H1 (cell line): ENCODE results near the gene DOCK11. TPM values are rescaled to one million over a fixed set of nuclear protein-coding genes. Genes with fewer than 3 reads are reported as not detected.

Experiments
- CTCF ChIA-PET: fragments of 300-600 bp; sonication (Branson Sonifier 250); formaldehyde crosslinking; loops from one replicate; lab custom pipeline; 2021; ENCODE audit not compliant: partially characterized antibody; lab: Charles Lee
- POLR2A ChIA-PET: fragments of 300-600 bp; sonication (Branson Sonifier 250); formaldehyde crosslinking; loops from one replicate; lab custom pipeline; 2021; ENCODE audit warnings: inconsistent platforms; ENCODE audit not compliant: partially characterized antibody; lab: Charles Lee
- DNase-seq, 2 experiments: peaks; one replicate each; pipeline versions ENCODE4 v3.0.0 to v3.0.0-alpha.2; 2010 to 2022; ENCODE audit warnings: low spot score in 2 of 2, low read depth in 1 of 2, mixed read lengths in 1 of 2
- FAIRE-seq: peaks from 2 replicates; lab custom pipeline; 2011; peaks lifted over from hg19 to GRCh38; lab: Jason Lieb, UNC
- H2AFZ ChIP-seq: 2 replicates; pipeline ENCODE4 v1.8.1; 2012; ENCODE audit warnings: low read length, inconsistent platforms
- H2AK5ac ChIP-seq: 2 replicates; pipeline ENCODE4 v1.6.1; 2013; ENCODE audit warnings: low read depth, low read length
- H2BK120ac ChIP-seq: replicated peaks from 2 replicates; pipeline ENCODE3; 2013; ENCODE audit warnings: low read depth, low read length, inconsistent platforms
- H2BK12ac ChIP-seq: 2 replicates; pipeline ENCODE4 v1.6.1; 2013; ENCODE audit warnings: low read depth, low read length
- H2BK15ac ChIP-seq: 2 replicates; pipeline ENCODE4 v1.6.1; 2013; ENCODE audit warnings: low read length
- H2BK20ac ChIP-seq: 2 replicates; pipeline ENCODE4 v1.6.1; 2013; ENCODE audit warnings: low read length
- H2BK5ac ChIP-seq: 2 replicates; pipeline ENCODE4 v1.6.1; 2013; ENCODE audit warnings: low read depth, low read length
- H3K14ac ChIP-seq: 2 replicates; pipeline ENCODE4 v1.6.1; 2013; ENCODE audit warnings: inconsistent platforms; ENCODE audit not compliant: insufficient read length
- H3K18ac ChIP-seq: 2 replicates; pipeline ENCODE4 v1.6.1; 2013; ENCODE audit warnings: low read length; ENCODE audit errors: extremely low read depth
- H3K23ac ChIP-seq: 2 replicates; pipeline ENCODE4 v1.6.1; 2013; ENCODE audit warnings: inconsistent platforms; ENCODE audit not compliant: insufficient read length
- H3K23me2 ChIP-seq: 2 replicates; pipeline ENCODE4 v1.6.1; 2013; ENCODE audit warnings: low read depth, low read length
- H3K27ac ChIP-seq: 2 replicates; pipeline ENCODE4 v1.6.1; 2011; ENCODE audit warnings: low read depth, low read length, inconsistent platforms
- H3K27me3 ChIP-seq, 4 experiments: replicated peaks in 1 of 4; 1 replicate in 1 of 4; 2 replicates in 3 of 4; pipeline versions ENCODE4 v1.6.1 to v1.8.1; 2011 to 2013; ENCODE audit warnings: low read length in 3 of 4, mild to moderate bottlenecking in 3 of 4, inconsistent platforms in 2 of 4, mixed read lengths in 2 of 4, moderate library complexity in 1 of 4; ENCODE audit not compliant: control insufficient read depth in 3 of 4, insufficient read depth in 3 of 4; ENCODE audit errors: extremely low read depth in 1 of 4
- H3K36me3 ChIP-seq, 4 experiments: 2 replicates each; pipeline versions ENCODE4 v1.6.1 to v1.8.1; 2011 to 2013; ENCODE audit warnings: mild to moderate bottlenecking in 4 of 4, low read length in 3 of 4, moderate library complexity in 2 of 4, control low read depth in 1 of 4, inconsistent platforms in 1 of 4; ENCODE audit not compliant: insufficient read depth in 4 of 4, control insufficient read depth in 2 of 4
- H3K4ac ChIP-seq: replicated peaks from 2 replicates; pipeline ENCODE3; 2013; ENCODE audit warnings: low read length, low read depth, mixed read lengths, inconsistent platforms; ENCODE audit not compliant: insufficient read length
- H3K4me1 ChIP-seq, 4 experiments: replicated peaks in 1 of 4; 1 replicate in 1 of 4; 2 replicates in 3 of 4; pipeline versions ENCODE4 v1.6.1 to v1.8.1; 2011 to 2013; ENCODE audit warnings: low read length in 3 of 4, inconsistent platforms in 2 of 4, mixed read lengths in 1 of 4; ENCODE audit not compliant: insufficient read depth in 4 of 4, control insufficient read depth in 3 of 4
- H3K4me2 ChIP-seq, 2 experiments: 2 replicates each; pipeline versions ENCODE4 v1.6.1 to v1.8.1; 2011 to 2013; ENCODE audit warnings: low read depth in 2 of 2, low read length in 2 of 2, control low read depth in 1 of 2, inconsistent platforms in 1 of 2, mild to moderate bottlenecking in 1 of 2; ENCODE audit not compliant: insufficient read depth in 1 of 2
- H3K4me3 ChIP-seq, 4 experiments: fragments of 200-600, 300-600 bp in 1 of 4; sonication (generic), shearing (Covaris generic), sonication (Bioruptor Twin) in 1 of 4; 2 replicates each; pipeline versions ENCODE4 v1.5.1 to v1.8.1; 2011 to 2016; ENCODE audit warnings: low read length in 4 of 4, low read depth in 3 of 4, control low read depth in 2 of 4, inconsistent platforms in 2 of 4, mild to moderate bottlenecking in 2 of 4, mixed read lengths in 1 of 4, moderate library complexity in 1 of 4; ENCODE audit not compliant: insufficient read depth in 2 of 4; ENCODE audit errors: extremely low read depth in 1 of 4
- H3K56ac ChIP-seq: replicated peaks from 2 replicates; pipeline ENCODE3; 2013; ENCODE audit warnings: low read depth, mild to moderate bottlenecking, mixed read lengths, low read length, inconsistent platforms; ENCODE audit not compliant: insufficient read length
- H3K79me1 ChIP-seq: 2 replicates; pipeline ENCODE4 v1.6.1; 2013; ENCODE audit warnings: low read depth, low read length, control low read depth
- H3K79me2 ChIP-seq, 2 experiments: 2 replicates each; pipeline versions ENCODE4 v1.6.1 to v1.8.1; 2012 to 2013; ENCODE audit warnings: low read length in 2 of 2, mild to moderate bottlenecking in 2 of 2, inconsistent platforms in 1 of 2; ENCODE audit not compliant: insufficient read depth in 2 of 2, control insufficient read depth in 1 of 2
- H3K9ac ChIP-seq, 4 experiments: replicated peaks in 1 of 4; 1 replicate in 1 of 4; 2 replicates in 3 of 4; pipeline versions ENCODE4 v1.6.1 to v1.8.1; 2011 to 2013; ENCODE audit warnings: low read depth in 3 of 4, low read length in 3 of 4, control low read depth in 2 of 4, mild to moderate bottlenecking in 2 of 4, moderate library complexity in 2 of 4, inconsistent platforms in 1 of 4; ENCODE audit errors: extremely low read depth in 1 of 4
- H3K9me3 ChIP-seq, 2 experiments: 2 replicates each; pipeline versions ENCODE4 v1.6.1 to v1.8.1; 2012 to 2013; ENCODE audit warnings: mild to moderate bottlenecking in 2 of 2, moderate library complexity in 2 of 2, control low read depth in 1 of 2, inconsistent platforms in 1 of 2, low read depth in 1 of 2, low read length in 1 of 2, mixed read lengths in 1 of 2; ENCODE audit not compliant: insufficient read depth in 2 of 2
- H4K20me1 ChIP-seq, 2 experiments: replicated peaks in 1 of 2; 2 replicates each; pipeline versions ENCODE3 to v1.8.1; 2011 to 2013; ENCODE audit warnings: inconsistent platforms in 2 of 2, low read length in 2 of 2, mild to moderate bottlenecking in 1 of 2; ENCODE audit not compliant: insufficient read depth in 2 of 2, control insufficient read depth in 1 of 2
- H4K5ac ChIP-seq: 2 replicates; pipeline ENCODE4 v1.6.1; 2013; ENCODE audit warnings: low read length, low read depth, mixed read lengths, inconsistent platforms; ENCODE audit not compliant: insufficient read length
- H4K8ac ChIP-seq: 2 replicates; pipeline ENCODE4 v1.8.0; 2013; ENCODE audit warnings: mild to moderate bottlenecking, moderate library complexity, low read length, inconsistent platforms; ENCODE audit not compliant: insufficient read depth; ENCODE audit errors: extremely low read depth
- H4K91ac ChIP-seq: replicated peaks from 2 replicates; pipeline ENCODE3; 2013; ENCODE audit warnings: low read length, mixed read lengths, inconsistent platforms; ENCODE audit not compliant: insufficient read length
- CHD1 ChIP-seq: IDR thresholded peaks from 2 replicates; pipeline ENCODE4 v1.6.1; 2012; ENCODE audit warnings: low read depth, low read length, improper control_type of control experiment
- CHD2 ChIP-seq: IDR thresholded peaks from 2 replicates; pipeline ENCODE4 v1.6.1; 2012; ENCODE audit warnings: low read length, improper control_type of control experiment
- HDAC6 ChIP-seq: IDR thresholded peaks from one replicate; pipeline ENCODE4 v1.7.1; 2012; ENCODE audit warnings: low read depth, mild to moderate bottlenecking, inconsistent platforms, low read length, moderate library complexity
- POLR2A ChIP-seq, 2 experiments: IDR thresholded peaks; 1 replicate in 1 of 2; 2 replicates in 1 of 2; pipeline ENCODE4 v1.6.1; 2011; ENCODE audit warnings: low read depth in 2 of 2, low read length in 2 of 2, mild to moderate bottlenecking in 2 of 2; ENCODE audit errors: control extremely low read depth in 1 of 2
- TBP ChIP-seq: IDR thresholded peaks from 2 replicates; pipeline ENCODE4 v1.6.1; 2011; ENCODE audit warnings: low read depth, low read length, improper control_type of control experiment
- WGBS, 2 experiments: shearing (Covaris generic) in 1 of 2; methylation state at CpG; one replicate each; pipeline versions ENCODE4 v1.1.6 to v1.1.7; 2013 to 2015; ENCODE audit warnings: low lambda C conversion rate in 2 of 2, mixed read lengths in 2 of 2, inconsistent platforms in 1 of 2, low coverage in 1 of 2, missing lambda C conversion rate in 1 of 2; ENCODE audit not compliant: insufficient replicate concordance in 2 of 2, insufficient coverage in 1 of 2, insufficient read length in 1 of 2; ENCODE audit errors: extremely low coverage in 1 of 2, missing lambda C conversion rate in 1 of 2; 5-methylcytosine and 5-hydroxymethylcytosine counted together
- polyA plus RNA-seq, 7 experiments: library from polyadenylated mRNA; depleted of rRNA in 3 of 7; stranded (reverse) in 5 of 7; unstranded in 2 of 7; fragments of >200 nt in 5 of 7; fragments of 200-250 nt in 2 of 7; gene quantifications; 1 replicate in 5 of 7; 2 replicates in 1 of 7; 4 replicates in 1 of 7; pipeline versions ENCODE4 v1.2.1 to v1.2.3, GENCODE V29; 2011 to 2013; ENCODE audit warnings: missing spikeins in 2 of 7, mixed read lengths in 2 of 7
- total RNA-seq: library from RNA; stranded (reverse); fragmentation: NEBNext Ultra II Directional; extraction: Animal tissue kit (Norgen Biotek cat#: 25700); gene quantifications from 2 replicates; pipeline ENCODE4 v1.2.1, GENCODE V29; 2021

DOCK11 gene
- total and polyA plus RNA-seq, 2 of the 8 experiments (the other 6 are each of a cell fraction or from before 2014, with no cell fraction given) = 4.9 to 12.0 TPM

- H4K20me1 ChIP-seq = no peaks in the 10 kb centered on the region
- no peak overlapping the region for H3K27ac ChIP-seq
- H2AK5ac ChIP-seq = no peak overlapping the region
- no peak overlapping the region for H2AFZ ChIP-seq
- H3K4me2 ChIP-seq = no peak overlapping the region
- no peak for DNase-seq
- no peak overlapping the region for H2BK12ac ChIP-seq
- H3K27me3 ChIP-seq = no peaks in the 10 kb centered on the region
- no peaks in the 10 kb centered on the region for H3K79me2 ChIP-seq
- H3K36me3 ChIP-seq = no peaks in the 10 kb centered on the region
- no peak overlapping the region for H3K4ac ChIP-seq
- H3K14ac ChIP-seq = no peak overlapping the region
- no peak overlapping the region for H3K4me3 ChIP-seq
- no peak for FAIRE-seq
- no peak for TF ChIP-seq HDAC6
- TF ChIP-seq CHD1 = no peak
- TF ChIP-seq TBP = no peak
- TF ChIP-seq CHD2 = no peak
- TF ChIP-seq POLR2A (IDR thresholded peaks at IDR 0.05; ENCODE audit: control extremely low read depth in 1 of 2, low read depth in 2 of 2, low read length in 2 of 2) = no peak
- H2BK15ac ChIP-seq = no peak overlapping the region
- no peak overlapping the region for H3K9ac ChIP-seq
- no peak overlapping the region for H3K56ac ChIP-seq
- no peaks in the 10 kb centered on the region for H3K23me2 ChIP-seq
- no peak overlapping the region for H4K8ac ChIP-seq
- no peak overlapping the region for H4K5ac ChIP-seq
- H2BK5ac ChIP-seq = no peak overlapping the region
- CTCF ChIA-PET = interaction anchor here (2.0 kb wide), 1 partner anchor 9 kb away, joined by 4 read pairs; no protein-coding TSS in a partner anchor
- no peak overlapping the region for H2BK120ac ChIP-seq
- H3K23ac ChIP-seq = no peak overlapping the region
- no peaks in the 10 kb centered on the region for H3K79me1 ChIP-seq
- H3K18ac ChIP-seq = no peak overlapping the region
- H3K9me3 ChIP-seq = no peaks in the 10 kb centered on the region
- H4K91ac ChIP-seq = no peak overlapping the region
- POLR2A ChIA-PET = no interaction called here
- no peaks in the 10 kb centered on the region; a peak in 1 of 7 replicates for H3K4me1 ChIP-seq
- 86% methylated on average over 1 of the region's 1 CpG; no CpG with 5 or more reads in 1 of the 2 experiments for WGBS, 2 experiments
- H2BK20ac ChIP-seq = no peak overlapping the region
Measured at GRCh38 chrX:118507766-118508165, 12.2 kb downstream of the DOCK11 start.
